ENCODE measurements around the gene FEZ2.

- no peak for TF ChIP-seq CTCF (IDR thresholded peaks at IDR 0.05)
- no peak for TF ChIP-seq POLR2A (IDR thresholded peaks at IDR 0.05)
Measured at GRCh38 chr2:36582538-36582937, 15.4 kb downstream of the FEZ2 start.

Data from testis (tissue), 2 donors.